HCT116 (cell line): ENCODE data around the gene FADS1. TPM values are rescaled to one million over a fixed set of nuclear protein-coding genes. Genes with fewer than 3 reads are reported as not detected.

Source experiments
- ATAC-seq: fragments of 200-7000 bp; cut with Tn5 transposase; 2 replicates; pipeline ENCODE4 v1.9.1; 2020; ENCODE audit warnings: mild to moderate bottlenecking, moderate library complexity
- BruUV-seq: library from RNA; stranded (reverse); fragments of 400-500 nt; replicated peaks from 2 replicates; lab custom pipeline; 2021; lab: Mats Ljungman, UMichigan
- CTCF ChIA-PET: fragments of 300-600 bp; sonication (Branson Sonifier 250); formaldehyde crosslinking; loops from one replicate; lab custom pipeline; 2021; ENCODE audit warnings: antibody characterized with exemption; lab: Charles Lee
- POLR2A ChIA-PET: fragments of 300-600, 350-600 bp; sonication (Branson Sonifier 250); formaldehyde crosslinking; loops from one replicate; lab custom pipeline; 2021; ENCODE audit warnings: antibody characterized with exemption; lab: Charles Lee
- RAD21 ChIA-PET, 2 experiments: fragments of 300-600 bp; sonication (Branson Sonifier 250); formaldehyde crosslinking; loops; one replicate each; lab custom pipeline; 2023; ENCODE audit warnings: low total read pairs in 2 of 2; ENCODE audit not compliant: uncharacterized antibody in 2 of 2, unreplicated experiment in 2 of 2, low non-redundant PET in 1 of 2; lab: Charles Lee
- DNase-seq: peaks from one replicate; pipeline ENCODE4 v3.0.0-alpha.2; 2010; ENCODE audit warnings: low read depth, low spot score
- H2AFZ ChIP-seq: fragments of 200-600 bp; shearing (Covaris generic), sonication (generic); 2 replicates; pipeline ENCODE4 v1.6.1; 2017; ENCODE audit warnings: low read depth, mixed run types, mixed read lengths, antibody characterized with exemption, low read length; ENCODE audit not compliant: poor library complexity, severe bottlenecking
- H3K27ac ChIP-seq: 2 replicates; pipeline ENCODE4 v1.5.1; 2012; ENCODE audit warnings: low read depth, low read length
- H3K27me3 ChIP-seq: fragments of 200-600 bp; sonication (generic); 2 replicates; pipeline ENCODE4 v1.6.1; 2016; ENCODE audit warnings: mixed run types, low read length, mixed read lengths; ENCODE audit not compliant: insufficient read depth
- H3K36me3 ChIP-seq, 2 experiments: fragments of 200-500 bp in 1 of 2; fragments of 200-600 bp in 1 of 2; sonication (Bioruptor generic) in 1 of 2; sonication (generic) in 1 of 2; 2 replicates each; pipeline versions ENCODE4 v1.5.1 to v1.6.1; 2014 to 2016; ENCODE audit warnings: low read length in 2 of 2, inconsistent platforms in 1 of 2, mixed read lengths in 1 of 2, mixed run types in 1 of 2; ENCODE audit not compliant: insufficient read depth in 2 of 2, control insufficient read depth in 1 of 2
- H3K4me1 ChIP-seq, 2 experiments: fragments of 200-600 bp in 1 of 2; sonication (generic) in 1 of 2; 2 replicates each; pipeline versions ENCODE4 v1.5.1 to v1.6.1; 2012 to 2017; ENCODE audit warnings: low read length in 2 of 2, inconsistent platforms in 1 of 2, mild to moderate bottlenecking in 1 of 2, mixed read lengths in 1 of 2, mixed run types in 1 of 2, moderate library complexity in 1 of 2; ENCODE audit not compliant: insufficient read depth in 2 of 2, control insufficient read depth in 1 of 2
- H3K4me2 ChIP-seq: fragments of 200-600 bp; sonication (generic); 2 replicates; pipeline ENCODE4 v1.6.1; 2017; ENCODE audit warnings: mixed run types, low read length, mixed read lengths
- H3K4me3 ChIP-seq, 2 experiments: fragments of 200-600 bp in 1 of 2; sonication (generic) in 1 of 2; replicated peaks in 1 of 2; 2 replicates each; pipeline ENCODE4 v1.5.1; 2011 to 2016; ENCODE audit warnings: low read length in 2 of 2, control low read depth in 1 of 2, low read depth in 1 of 2, mild to moderate bottlenecking in 1 of 2, mixed read lengths in 1 of 2, mixed run types in 1 of 2
- H3K79me2 ChIP-seq: fragments of 200-600 bp; sonication (generic); 2 replicates; pipeline ENCODE4 v1.6.1; 2017; ENCODE audit warnings: mild to moderate bottlenecking, mixed run types, low read length, moderate library complexity, mixed read lengths; ENCODE audit not compliant: insufficient read depth
- H3K9ac ChIP-seq: fragments of 200-600 bp; sonication (generic); 2 replicates; pipeline ENCODE4 v1.6.1; 2016; ENCODE audit warnings: low read length, mixed read lengths
- H3K9me2 ChIP-seq: fragments of 200-600 bp; sonication (generic), shearing (Covaris generic); 2 replicates; pipeline ENCODE4 v1.6.1; 2017; ENCODE audit warnings: mixed run types, mild to moderate bottlenecking, moderate library complexity; ENCODE audit not compliant: insufficient read depth
- H3K9me3 ChIP-seq, 2 experiments: fragments of 200-500 bp in 1 of 2; fragments of 200-600 bp in 1 of 2; sonication (Bioruptor generic) in 1 of 2; sonication (generic) in 1 of 2; 2 replicates each; pipeline ENCODE4 v1.6.1; 2014 to 2017; ENCODE audit warnings: low read length in 2 of 2, mixed read lengths in 2 of 2, inconsistent platforms in 1 of 2, low read depth in 1 of 2, mild to moderate bottlenecking in 1 of 2, mixed run types in 1 of 2, moderate library complexity in 1 of 2; ENCODE audit not compliant: control insufficient read depth in 1 of 2, insufficient read depth in 1 of 2
- H4K20me1 ChIP-seq: fragments of 200-600 bp; sonication (generic), shearing (Covaris generic); 2 replicates; pipeline ENCODE4 v1.6.1; 2017; ENCODE audit warnings: mixed run types, mild to moderate bottlenecking, moderate library complexity; ENCODE audit not compliant: insufficient read depth
- CTCF ChIP-seq, 3 experiments: fragments of 200-600 bp in 1 of 3; sonication (generic) in 1 of 3; IDR thresholded peaks in 2 of 3; conservative IDR thresholded peaks in 1 of 3; 2 replicates each; pipeline ENCODE4 v1.5.1; 2012 to 2017; ENCODE audit warnings: low read depth in 2 of 3, low read length in 2 of 3, antibody characterized with exemption in 1 of 3, borderline replicate concordance in 1 of 3, control low read depth in 1 of 3, mild to moderate bottlenecking in 1 of 3, mixed read lengths in 1 of 3, mixed run types in 1 of 3, moderate library complexity in 1 of 3; ENCODE audit not compliant: insufficient read depth in 1 of 3
- EGR1 ChIP-seq: IDR thresholded peaks from 2 replicates; pipeline ENCODE4 v1.6.1; 2012; ENCODE audit warnings: low read depth
- FOSL1 ChIP-seq: IDR thresholded peaks from 2 replicates; pipeline ENCODE4 v1.6.1; 2012; ENCODE audit warnings: low read depth
- intact Hi-C: fragments of 100-400 bp; cut with micrococcal nuclease; formaldehyde crosslinking; loops from 2 replicates; pipeline ENCODE4 v1.10.0; 2022
- total RNA-seq: library from RNA; stranded (reverse); gene quantifications from one replicate; pipeline ENCODE4 v1.2.1, GENCODE V29; 2021; ENCODE audit not compliant: unreplicated experiment
- TF ChIP-seq, protein P1 (sequence below): IDR thresholded peaks from 2 replicates; pipeline ENCODE4 v1.6.1; 2012; ENCODE audit warnings: low read depth

FADS1 gene
- total RNA-seq, 1 experiment from 2014 or later, result 56.6 TPM

DNA sequence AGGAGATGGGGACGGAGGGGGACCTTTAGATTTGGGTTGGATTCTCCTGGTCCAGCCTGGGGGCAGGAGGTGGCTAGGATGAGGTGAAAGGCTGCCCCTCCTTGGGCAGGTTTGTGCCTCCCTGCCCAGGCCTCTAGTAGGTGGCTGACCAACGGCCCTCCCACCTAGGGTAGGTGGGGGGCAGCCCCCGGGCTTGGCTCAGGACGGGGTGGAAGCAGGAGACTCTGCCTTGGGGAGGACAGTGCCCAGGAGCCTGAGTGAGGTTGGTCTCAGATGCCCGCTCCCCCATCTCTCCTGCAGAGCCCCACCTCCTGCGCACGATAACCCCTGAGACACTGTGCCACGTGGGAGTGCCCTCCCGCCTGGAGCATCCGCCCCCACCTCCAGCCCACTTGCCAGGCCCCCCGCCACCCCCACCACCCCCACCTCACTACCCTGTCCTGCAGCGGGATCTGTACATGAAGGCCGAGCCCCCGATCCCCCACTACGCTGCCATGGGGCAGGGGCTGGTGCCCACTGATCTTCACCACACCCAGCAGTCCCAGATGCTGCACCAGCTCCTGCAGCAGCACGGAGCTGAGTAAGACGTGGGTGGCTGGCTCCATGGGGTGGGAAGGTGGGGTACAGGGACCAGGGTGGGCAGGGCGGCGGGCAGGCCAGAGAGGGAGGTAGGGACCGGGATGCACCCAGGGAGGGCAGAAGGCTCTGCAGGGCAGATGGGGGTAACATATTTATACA, 46.7 kb downstream of the FADS1 start:
- Histone ChIP-seq H3K4me3 (no peak overlapping the region), H4K20me1 (no peaks in the 10 kb centered on the region), H3K79me2 (no peaks in the 10 kb centered on the region), H3K9me2 (no peaks in the 10 kb centered on the region), H3K9me3 (no peaks in the 10 kb centered on the region), H3K27me3 (no peaks in the 10 kb centered on the region), H3K4me1 (peaks cover 10 to 20% of the 10 kb centered on the region in 2 experiments), H3K27ac (no peak overlapping the region), H3K9ac (no peak overlapping the region), H3K36me3 (no peaks in the 10 kb centered on the region), H2AFZ (no peak overlapping the region), H3K4me2 (no peak overlapping the region)
- POLR2A ChIA-PET, result no interaction called here
- no TSS peak for BruUV-seq
- DNase-seq, result no peak
- CTCF ChIA-PET, result no interaction called here
- no peak for ATAC-seq
- intact Hi-C loops, result no loop called here
- RAD21 ChIA-PET, result no interaction called here
- TF ChIP-seq FOSL1 (no peak), EGR1 (no peak)

- DNase-seq (no peak), ATAC-seq (peak; percentile 57)
- no peaks in the 10 kb centered on the region for H3K9me2 ChIP-seq
- no peak overlapping the region for H3K4me3 ChIP-seq
- H3K36me3 ChIP-seq, result no peaks in the 10 kb centered on the region
- no peaks in the 10 kb centered on the region for H3K27me3 ChIP-seq
- TF ChIP-seq, protein P1, sequence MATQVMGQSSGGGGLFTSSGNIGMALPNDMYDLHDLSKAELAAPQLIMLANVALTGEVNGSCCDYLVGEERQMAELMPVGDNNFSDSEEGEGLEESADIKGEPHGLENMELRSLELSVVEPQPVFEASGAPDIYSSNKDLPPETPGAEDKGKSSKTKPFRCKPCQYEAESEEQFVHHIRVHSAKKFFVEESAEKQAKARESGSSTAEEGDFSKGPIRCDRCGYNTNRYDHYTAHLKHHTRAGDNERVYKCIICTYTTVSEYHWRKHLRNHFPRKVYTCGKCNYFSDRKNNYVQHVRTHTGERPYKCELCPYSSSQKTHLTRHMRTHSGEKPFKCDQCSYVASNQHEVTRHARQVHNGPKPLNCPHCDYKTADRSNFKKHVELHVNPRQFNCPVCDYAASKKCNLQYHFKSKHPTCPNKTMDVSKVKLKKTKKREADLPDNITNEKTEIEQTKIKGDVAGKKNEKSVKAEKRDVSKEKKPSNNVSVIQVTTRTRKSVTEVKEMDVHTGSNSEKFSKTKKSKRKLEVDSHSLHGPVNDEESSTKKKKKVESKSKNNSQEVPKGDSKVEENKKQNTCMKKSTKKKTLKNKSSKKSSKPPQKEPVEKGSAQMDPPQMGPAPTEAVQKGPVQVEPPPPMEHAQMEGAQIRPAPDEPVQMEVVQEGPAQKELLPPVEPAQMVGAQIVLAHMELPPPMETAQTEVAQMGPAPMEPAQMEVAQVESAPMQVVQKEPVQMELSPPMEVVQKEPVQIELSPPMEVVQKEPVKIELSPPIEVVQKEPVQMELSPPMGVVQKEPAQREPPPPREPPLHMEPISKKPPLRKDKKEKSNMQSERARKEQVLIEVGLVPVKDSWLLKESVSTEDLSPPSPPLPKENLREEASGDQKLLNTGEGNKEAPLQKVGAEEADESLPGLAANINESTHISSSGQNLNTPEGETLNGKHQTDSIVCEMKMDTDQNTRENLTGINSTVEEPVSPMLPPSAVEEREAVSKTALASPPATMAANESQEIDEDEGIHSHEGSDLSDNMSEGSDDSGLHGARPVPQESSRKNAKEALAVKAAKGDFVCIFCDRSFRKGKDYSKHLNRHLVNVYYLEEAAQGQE, result no peak
- TF ChIP-seq CTCF (IDR thresholded peaks at IDR 0.05 in 2 of 3, conservative IDR thresholded peaks at IDR 0.05 in 1 of 3; ENCODE audit: borderline replicate concordance in 1 of 3, insufficient read depth in 1 of 3, low read depth in 2 of 3, low read length in 2 of 3), result peak in 2 of 3 experiments; percentile 14 to 24; a peak in 2 of 6 replicates
- no peak for TF ChIP-seq FOSL1
- intact Hi-C loops, result no loop called here
- no peak overlapping the region; the same call in 1 of the 2 replicates for H3K4me2 ChIP-seq
- H3K27ac ChIP-seq, result no peak overlapping the region
- ChIA-PET CTCF (no interaction called here), RAD21 (no interaction called here), POLR2A (no interaction called here)
- H4K20me1 ChIP-seq, result no peaks in the 10 kb centered on the region
- peaks cover 10 to 20% of the 10 kb centered on the region in 2 experiments for H3K4me1 ChIP-seq
- H2AFZ ChIP-seq, result no peak overlapping the region
- no TSS peak for BruUV-seq
- H3K79me2 ChIP-seq, result 0 out of 2 replicates have a peak, but pooled peaks cover 2% of the 10 kb centered on the region
- no peak overlapping the region for H3K9ac ChIP-seq
- no peaks in the 10 kb centered on the region for H3K9me3 ChIP-seq
These were observed 47.5 kb downstream of the FADS1 start for GRCh38 chr11:61769169-61769920.
